ENCODE measurements around the gene ENTPD2. TPM values are rescaled to one million over a fixed set of nuclear protein-coding genes. Genes with fewer than 3 reads are reported as not detected.

ENTPD2 gene
- total and polyA plus RNA-seq, 2 donors (not counting 3 experiments of a cell fraction or from before 2014, with no cell fraction given) = not detected

GRCh38 chr9:137011156-137011555 is 42.7 kb downstream of the ENTPD2 start:
- TF ChIP-seq POLR2AphosphoS5 (IDR thresholded peaks at IDR 0.05; ENCODE audit: insufficient read depth, low read depth, low read length) (no peak), GATA2 (IDR thresholded peaks at IDR 0.05; ENCODE audit: insufficient read depth, insufficient read length, low read depth, low read length) (no peak), EZH2 (IDR thresholded peaks at IDR 0.05; ENCODE audit: borderline replicate concordance, low read depth, low read length, severe bottlenecking) (no peak), POLR2A (IDR thresholded peaks at IDR 0.05; ENCODE audit: low read depth, low read length) (no peak), CTCF (IDR thresholded peaks at IDR 0.05; ENCODE audit: extremely low read depth in 1 of 2, insufficient read depth in 1 of 2, low read depth in 1 of 2, low read length in 2 of 2) (no peak), FOS (IDR thresholded peaks at IDR 0.05; ENCODE audit: borderline replicate concordance, insufficient read depth, low read length) (no peak), JUN (IDR thresholded peaks at IDR 0.05; ENCODE audit: borderline replicate concordance, insufficient read depth, insufficient read length, low read depth) (no peak), MAX (IDR thresholded peaks at IDR 0.05; ENCODE audit: insufficient read depth, insufficient read length) (no peak), MYC (IDR thresholded peaks at IDR 0.05; ENCODE audit: low read depth, low read length) (no peak)
- Histone ChIP-seq H3K4me2 (ENCODE audit: insufficient read depth, low read length) (no peak overlapping the region), H3K4me3 (replicated peaks in 1 of 3; ENCODE audit: insufficient read depth in 1 of 3, low read depth in 1 of 3, low read length in 3 of 3) (no peak overlapping the region), H3K9me3 (replicated peaks; ENCODE audit: control insufficient read depth, insufficient read depth, low read length) (no peaks in the 10 kb centered on the region), H3K4me1 (ENCODE audit: control insufficient read depth, extremely low read depth, insufficient read depth, low read length) (no peaks in the 10 kb centered on the region), H2AFZ (ENCODE audit: low read depth, low read length) (no peak overlapping the region), H3K9me1 (replicated peaks; ENCODE audit: control insufficient read depth, extremely low read depth, insufficient read depth, low read length) (no peaks in the 10 kb centered on the region), H3K36me3 (ENCODE audit: control insufficient read depth in 2 of 2, extremely low read depth in 1 of 2, insufficient read depth in 2 of 2, low read length in 2 of 2) (no peaks in the 10 kb centered on the region), H3K27ac (ENCODE audit: insufficient read depth, low read depth, low read length) (no peak overlapping the region), H3K27me3 (ENCODE audit: control insufficient read depth in 2 of 2, insufficient read depth in 2 of 2, low read length in 2 of 2) (no peaks in the 10 kb centered on the region), H3K9ac (replicated peaks; ENCODE audit: extremely low read depth, insufficient read depth, low read length) (no peak overlapping the region), H4K20me1 (replicated peaks; ENCODE audit: control insufficient read depth, extremely low read depth, insufficient read depth, low read length) (no peaks in the 10 kb centered on the region), H3K79me2 (ENCODE audit: control insufficient read depth, insufficient read depth, low read length) (no peaks in the 10 kb centered on the region)
- no peak for FAIRE-seq
- CTCF ChIA-PET = interaction anchor here (1.4 to 1.9 kb wide), 3 partner anchors 18 to 24 kb away, joined by 3 to 6 read pairs (median 4); no protein-coding TSS in a partner anchor
- dilution Hi-C loops (cut with MboI; ENCODE audit: extremely low pct_ligation_motif_present, low sequenced_read_pairs) = no loop called here
- POLR2A ChIA-PET = no interaction called here
- intact Hi-C loops (cut with micrococcal nuclease) = no loop called here
- DNase-seq (ENCODE audit: low read depth, low spot score) = no peak
- no TSS peak for BruUV-seq (replicated peaks)
